GM21447 (cell line): ENCODE results near the gene RAB44.

Experiments
- ATAC-seq: cut with Tn5 transposase; IDR thresholded peaks from one replicate; pipeline ENCODE4 v1.9.1; 2021; ENCODE audit not compliant: unreplicated experiment

RAB44 gene

DNA sequence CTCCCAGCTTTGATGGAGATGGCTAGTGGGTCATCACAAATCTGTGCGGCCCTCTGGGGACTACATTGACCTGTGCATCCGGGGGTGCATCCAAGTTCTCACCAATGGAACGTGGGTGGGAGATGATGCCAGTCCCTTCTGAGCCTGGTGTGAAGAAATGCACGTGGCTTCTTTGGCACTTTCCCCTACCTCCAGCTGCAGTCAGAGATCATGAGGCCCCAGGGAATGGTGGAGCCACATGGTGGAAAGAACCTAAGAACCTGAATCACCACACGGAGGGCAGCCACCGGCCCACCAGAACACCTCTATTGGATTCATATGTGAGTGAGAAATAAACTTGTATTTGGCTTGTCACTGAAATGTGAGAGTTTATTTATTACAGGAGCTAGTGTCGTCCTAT lies 29.0 kb upstream of the RAB44 start:
- ATAC-seq: no peak

- no peak for ATAC-seq
Observed at GRCh38 chr6:36669002-36669401, 28.6 kb upstream of the RAB44 start.

DNA sequence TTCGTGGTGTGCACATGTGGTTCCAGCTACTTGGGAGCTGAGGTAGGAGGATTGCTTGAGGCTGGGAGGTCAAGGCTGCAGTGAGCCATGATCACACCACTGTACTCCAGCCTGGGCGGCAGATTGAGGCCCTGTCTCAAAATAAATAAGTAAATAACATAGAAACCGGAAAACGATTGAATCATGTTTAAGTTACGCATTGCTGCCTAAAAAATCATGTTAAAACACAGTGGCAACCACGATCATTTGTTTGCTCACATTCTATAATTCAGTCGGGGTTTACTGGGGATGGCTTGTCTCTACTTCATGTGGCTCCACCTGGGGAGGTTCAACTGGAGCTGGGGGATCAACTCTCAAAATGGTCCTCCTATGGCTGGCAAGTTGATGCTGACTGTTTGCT lies 27.4 kb upstream of the RAB44 start:
- ATAC-seq: no peak

- no peak for ATAC-seq
Observed at GRCh38 chr6:36671687-36672375, 25.8 kb upstream of the RAB44 start.

DNA sequence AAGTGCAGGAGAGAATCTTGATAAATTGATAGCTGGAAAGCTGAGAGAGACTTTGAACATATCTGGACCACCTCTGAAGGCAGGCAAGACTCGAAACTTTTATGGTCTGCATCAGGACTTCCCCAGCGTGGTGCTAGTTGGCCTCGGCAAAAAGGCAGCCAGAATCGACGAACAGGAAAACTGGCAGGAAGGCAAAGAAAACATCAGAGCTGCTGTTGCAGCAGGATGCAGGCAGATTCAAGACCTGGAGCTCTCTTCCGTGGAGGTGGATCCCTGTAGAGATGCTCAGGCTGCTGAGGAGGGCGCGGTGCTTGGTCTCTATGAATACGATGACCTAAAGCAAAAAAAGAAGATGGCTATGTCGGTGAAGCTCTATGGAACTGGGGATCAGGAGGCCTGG lies 23.7 kb upstream of the RAB44 start:
- ATAC-seq: no peak

- ATAC-seq: no peak
Observed at GRCh38 chr6:36674942-36675341, 22.7 kb upstream of the RAB44 start.

DNA sequence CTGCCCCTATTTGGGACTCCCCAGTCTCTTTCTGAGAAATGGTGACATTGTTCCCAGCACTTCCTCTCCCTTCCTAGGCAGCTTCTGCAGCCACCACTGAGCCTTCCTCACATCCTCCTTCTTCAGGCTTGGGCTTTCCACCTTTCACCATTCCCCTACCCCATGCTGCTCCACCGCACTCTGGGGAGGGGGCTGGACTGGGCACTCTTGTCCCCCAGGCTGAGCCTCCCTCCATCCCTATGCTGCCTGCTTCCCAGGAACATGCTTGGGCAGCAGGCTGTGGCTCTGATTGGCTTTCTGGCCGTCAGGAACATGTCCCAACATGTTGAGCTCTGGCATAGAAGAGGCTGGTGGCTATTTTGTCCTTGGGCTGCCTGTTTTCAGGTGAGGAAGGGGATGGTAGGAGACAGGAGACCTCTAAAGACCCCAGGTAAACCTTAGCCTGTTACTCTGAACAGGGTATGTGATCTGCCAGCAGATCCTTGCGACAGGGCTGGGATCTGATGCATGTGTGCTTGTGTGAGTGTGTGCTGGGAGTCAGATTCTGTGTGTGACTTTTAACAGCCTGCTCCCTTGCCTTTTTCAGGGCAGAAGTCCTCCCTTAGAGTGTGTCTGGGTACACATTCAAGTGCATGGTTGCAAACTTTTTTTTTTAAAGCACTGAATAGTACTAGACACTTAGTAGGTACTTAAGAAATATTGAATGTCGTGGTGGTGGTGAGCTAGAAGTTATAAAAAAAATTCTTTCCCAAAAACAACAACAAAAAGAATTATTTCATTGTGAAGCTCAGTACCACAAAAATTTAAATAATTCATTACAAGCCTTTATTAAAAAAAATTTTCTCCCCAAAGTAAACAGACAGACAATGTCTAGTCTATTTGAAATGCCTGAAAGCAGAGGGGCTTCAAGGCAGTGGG lies 21.2 kb upstream of the RAB44 start:
- ATAC-seq: no peak

- ATAC-seq: no peak
Observed at GRCh38 chr6:36677059-36677749, 20.4 kb upstream of the RAB44 start.

DNA sequence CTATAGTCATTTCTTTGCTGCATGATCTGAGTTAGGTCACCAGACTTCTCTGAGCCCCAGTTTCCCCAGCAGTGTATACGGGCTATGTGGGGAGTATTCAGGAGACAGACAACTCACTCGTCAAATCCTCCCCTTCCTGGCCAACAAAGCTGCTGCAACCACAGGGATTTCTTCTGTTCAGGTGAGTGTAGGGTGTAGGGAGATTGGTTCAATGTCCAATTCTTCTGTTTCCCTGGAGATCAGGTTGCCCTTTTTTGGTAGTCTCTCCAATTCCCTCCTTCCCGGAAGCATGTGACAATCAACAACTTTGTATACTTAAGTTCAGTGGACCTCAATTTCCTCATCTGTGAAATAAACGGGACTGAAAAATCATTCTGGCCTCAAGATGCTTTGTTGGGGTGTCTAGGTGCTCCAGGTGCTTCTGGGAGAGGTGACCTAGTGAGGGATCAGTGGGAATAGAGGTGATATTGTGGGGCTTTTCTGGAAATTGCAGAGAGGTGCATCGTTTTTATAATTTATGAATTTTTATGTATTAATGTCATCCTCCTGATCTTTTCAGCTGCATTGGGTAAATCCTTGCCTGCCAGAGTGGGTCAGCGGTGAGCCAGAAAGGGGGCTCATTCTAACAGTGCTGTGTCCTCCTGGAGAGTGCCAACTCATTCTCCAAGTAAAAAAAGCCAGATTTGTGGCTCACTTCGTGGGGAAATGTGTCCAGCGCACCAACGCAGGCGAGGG lies 19.7 kb upstream of the RAB44 start:
- no peak for ATAC-seq

- no peak for ATAC-seq
Observed at GRCh38 chr6:36678488-36679042, 19.1 kb upstream of the RAB44 start, which contains the start of gene CDKN1A. CDKN1A (plus strand) TSS chr6:36678714; CDS start chr6:36684102, 5,388 bp downstream.

DNA sequence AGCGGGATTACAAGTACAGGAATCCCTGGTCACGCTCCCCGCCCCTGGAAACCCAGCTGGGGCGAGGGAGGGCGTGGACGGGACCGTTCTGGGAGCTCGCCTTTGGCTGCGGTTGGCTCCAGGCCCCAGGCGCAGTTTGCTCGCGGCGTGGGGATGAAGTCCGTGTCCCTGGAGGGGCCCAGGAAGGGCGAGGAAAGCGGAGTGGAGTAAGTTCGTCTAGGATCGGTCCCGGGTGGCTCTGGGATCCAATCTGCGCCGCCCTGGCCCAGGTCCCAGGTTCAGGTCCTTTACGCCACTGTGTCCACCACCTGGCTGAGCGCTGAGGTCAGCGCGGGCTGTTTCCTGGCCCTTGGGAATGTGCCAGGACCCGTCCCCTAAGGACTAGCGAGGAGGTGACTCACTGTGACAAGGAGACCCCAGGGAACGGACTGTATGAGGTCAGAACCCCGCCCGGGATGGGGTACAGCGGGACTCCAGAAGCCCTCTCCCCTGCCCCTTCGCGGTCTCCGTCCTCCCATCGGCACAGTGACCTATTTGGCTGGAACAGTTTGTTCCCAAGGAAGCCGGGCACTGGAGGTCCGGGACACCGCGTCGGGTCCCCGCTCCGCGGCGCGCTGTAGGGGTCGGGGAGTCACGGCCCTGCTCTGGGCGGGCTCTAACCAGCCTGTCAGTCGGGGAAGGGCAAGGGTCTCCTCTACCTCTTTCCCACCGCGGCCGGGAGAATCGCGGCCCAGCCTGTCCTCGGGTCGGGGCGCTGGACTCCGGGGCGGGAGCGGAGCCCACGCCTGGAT lies 18.4 kb upstream of the RAB44 start:
- no peak for ATAC-seq

DNA sequence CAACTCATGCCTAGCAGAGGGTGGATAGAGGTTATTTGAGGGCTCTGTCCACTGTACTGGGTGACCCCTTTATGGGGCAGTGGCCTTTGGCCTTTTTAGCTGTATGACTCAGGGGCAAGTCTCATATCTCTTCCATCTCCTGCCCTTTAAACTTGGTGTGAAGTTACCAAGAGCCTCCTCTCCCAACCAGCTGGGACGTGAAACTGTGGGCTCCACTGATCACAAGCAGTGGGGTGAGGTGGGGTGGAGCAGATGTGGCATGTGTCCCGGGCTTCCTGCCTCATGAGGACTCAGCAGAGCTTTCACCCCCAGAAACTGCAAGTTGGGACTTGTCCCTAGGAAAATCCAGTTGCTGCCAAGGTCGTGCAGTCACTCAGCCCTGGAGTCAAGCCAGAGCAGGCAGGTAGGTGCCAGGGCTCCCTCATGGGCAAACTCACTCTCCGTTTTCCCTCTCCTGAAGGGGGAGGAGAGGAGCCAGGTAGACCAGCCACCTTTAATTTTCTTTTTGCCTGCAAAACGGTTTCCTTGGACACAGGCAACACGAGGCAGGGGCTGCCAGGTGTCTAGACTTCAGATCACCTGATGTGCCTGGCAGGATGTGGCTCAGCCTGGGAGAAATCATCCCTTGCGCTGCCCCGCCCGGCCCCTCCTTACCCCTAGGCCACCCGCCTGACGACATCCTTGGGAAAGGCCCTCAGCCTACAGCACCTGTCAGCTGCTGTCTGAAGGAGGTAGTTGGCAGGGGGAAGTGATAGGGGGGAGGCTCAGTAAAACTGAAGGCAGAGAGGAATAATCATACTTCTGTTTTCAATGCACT lies 15.1 kb upstream of the RAB44 start:
- ATAC-seq: peak; percentile 33

DNA sequence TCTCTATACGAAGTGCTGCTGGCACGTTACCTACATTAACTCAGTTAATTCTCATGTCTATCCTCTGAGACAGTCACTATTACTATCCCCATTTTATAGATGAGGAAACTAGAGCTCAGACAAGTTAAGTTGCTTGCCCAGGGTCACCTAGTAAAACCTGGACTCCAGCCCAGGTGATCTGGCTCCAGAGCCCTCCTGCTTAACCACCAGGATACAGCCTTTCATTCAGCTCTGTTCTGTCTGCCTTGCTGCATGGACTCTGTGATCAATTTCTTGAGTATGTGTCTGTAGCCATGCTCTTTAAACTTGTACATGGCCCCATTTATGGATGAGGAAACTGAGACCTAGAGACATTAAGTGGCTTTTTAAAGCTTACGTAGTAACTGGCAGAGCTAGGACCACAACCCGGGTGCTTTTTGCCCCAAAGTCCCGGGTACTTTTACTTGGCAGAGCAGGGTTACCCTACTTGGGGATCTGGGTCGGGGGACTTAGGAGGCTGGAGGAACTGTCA lies 14.4 kb upstream of the RAB44 start:
- ATAC-seq: no peak

- ATAC-seq: no peak
Observed at GRCh38 chr6:36683656-36684446, 13.8 kb upstream of the RAB44 start.

DNA sequence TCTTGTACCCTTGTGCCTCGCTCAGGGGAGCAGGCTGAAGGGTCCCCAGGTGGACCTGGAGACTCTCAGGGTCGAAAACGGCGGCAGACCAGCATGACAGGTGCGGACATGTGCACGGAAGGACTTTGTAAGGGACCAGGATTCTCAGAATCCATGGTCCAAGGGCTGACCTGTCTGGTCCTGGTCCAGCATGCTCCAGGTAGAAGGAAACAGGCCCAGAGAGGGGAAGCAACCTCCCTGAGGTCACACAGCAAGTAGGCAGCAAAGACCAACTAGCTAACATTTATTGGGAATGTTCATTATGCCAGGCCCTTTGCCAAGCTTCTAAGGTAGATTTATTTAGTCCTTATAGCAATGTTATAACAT lies 13.2 kb upstream of the RAB44 start:
- no peak for ATAC-seq

GRCh38 chr6:36685166-36685924 lies 12.3 kb upstream of the RAB44 start:
- no peak for ATAC-seq

- ATAC-seq: no peak
Observed at GRCh38 chr6:36685926-36686667, 11.5 kb upstream of the RAB44 start.
